ENCODE data around the gene CAD. TPM values are rescaled to one million over a fixed set of nuclear protein-coding genes. Genes with fewer than 3 reads are reported as not detected.

The CAD gene
- total and polyA plus RNA-seq, 10 of the 15 experiments (the other 5 are each of a cell fraction or from before 2014, with no cell fraction given), result 7.6 to 119 (median 50.7) TPM

- intact Hi-C loops (cut with micrococcal nuclease; ENCODE audit: unreplicated experiment), result loop anchor here (5.0 kb wide), 1 partner anchor 50 kb away; the partner anchor contains the start of gene PREB
- CTCF ChIA-PET, result interaction anchor here (0.6 to 1.0 kb wide), 2 partner anchors 13 to 435 kb away, joined by 3 to 6 read pairs; no protein-coding TSS in a partner anchor
- FAIRE-seq, result no peak
These were observed 34.8 kb upstream of the CAD start for GRCh38 chr2:27182346-27182745.

GRCh38 chr2:27184115-27184514 is 33.1 kb upstream of the CAD start:
- H3K9me3 ChIP-seq (replicated peaks; ENCODE audit: control insufficient read depth, insufficient read depth, low read length), result no peaks in the 10 kb centered on the region
- CTCF ChIA-PET, result interaction anchor here (0.9 to 1.7 kb wide), 2 partner anchors 16 to 32 kb away, joined by 3 read pairs; no protein-coding TSS in a partner anchor
- H3K4me2 ChIP-seq (ENCODE audit: control insufficient read depth, insufficient read depth), result no peak overlapping the region
- no peak overlapping the region for H3K9ac ChIP-seq (ENCODE audit: control insufficient read depth, insufficient read depth, low read length)
- intact Hi-C loops (cut with micrococcal nuclease; ENCODE audit: unreplicated experiment) (loop anchor here (5.0 kb wide), 1 partner anchor 52 kb away; the partner anchor contains the start of gene PREB), in situ Hi-C loops (cut with MboI) (no loop called here)
- H3K4me1 ChIP-seq (ENCODE audit: control insufficient read depth, insufficient read depth, low read length), result peaks cover 4% of the 10 kb centered on the region; the same call in 1 of the 2 replicates
- ATAC-seq, result no peak
- H3K27ac ChIP-seq (ENCODE audit: control insufficient read depth, insufficient read depth), result no peak overlapping the region
- FAIRE-seq, result no peak
- SMC1A ChIA-PET (ENCODE audit: uncharacterized antibody, unreplicated experiment), result interaction anchor here (1.2 kb wide), 1 partner anchor 8 kb away, joined by 3 read pairs; no protein-coding TSS in a partner anchor
- 36% methylated on average over 4 of the region's 4 CpGs for WGBS (ENCODE audit: insufficient coverage, insufficient replicate concordance, low lambda C conversion rate, missing lambda C conversion rate)
- no peak overlapping the region for H2AFZ ChIP-seq (ENCODE audit: control insufficient read depth, low read depth, low read length)
- H3K79me2 ChIP-seq (ENCODE audit: control insufficient read depth, insufficient read depth, low read length), result no peaks in the 10 kb centered on the region
- H3K4me3 ChIP-seq, result no peak overlapping the region
- TF ChIP-seq, protein P1, sequence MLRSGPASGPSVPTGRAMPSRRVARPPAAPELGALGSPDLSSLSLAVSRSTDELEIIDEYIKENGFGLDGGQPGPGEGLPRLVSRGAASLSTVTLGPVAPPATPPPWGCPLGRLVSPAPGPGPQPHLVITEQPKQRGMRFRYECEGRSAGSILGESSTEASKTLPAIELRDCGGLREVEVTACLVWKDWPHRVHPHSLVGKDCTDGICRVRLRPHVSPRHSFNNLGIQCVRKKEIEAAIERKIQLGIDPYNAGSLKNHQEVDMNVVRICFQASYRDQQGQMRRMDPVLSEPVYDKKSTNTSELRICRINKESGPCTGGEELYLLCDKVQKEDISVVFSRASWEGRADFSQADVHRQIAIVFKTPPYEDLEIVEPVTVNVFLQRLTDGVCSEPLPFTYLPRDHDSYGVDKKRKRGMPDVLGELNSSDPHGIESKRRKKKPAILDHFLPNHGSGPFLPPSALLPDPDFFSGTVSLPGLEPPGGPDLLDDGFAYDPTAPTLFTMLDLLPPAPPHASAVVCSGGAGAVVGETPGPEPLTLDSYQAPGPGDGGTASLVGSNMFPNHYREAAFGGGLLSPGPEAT (IDR thresholded peaks at IDR 0.05; ENCODE audit: low read depth), result no peak
- TF ChIP-seq RELA (IDR thresholded peaks at IDR 0.05; ENCODE audit: borderline replicate concordance, partially characterized antibody), result no peak
- TF ChIP-seq RFX5 (IDR thresholded peaks at IDR 0.05; ENCODE audit: low read depth, low read length), result no peak
- TF ChIP-seq BHLHE40 (IDR thresholded peaks at IDR 0.05; ENCODE audit: borderline replicate concordance in 1 of 2, low read depth in 2 of 2, low read length in 1 of 2), result no peak
- TF ChIP-seq NR2F1 (conservative IDR thresholded peaks at IDR 0.05), result no peak
- POLR2A ChIA-PET, result no interaction called here
- H4K20me1 ChIP-seq (ENCODE audit: control insufficient read depth, insufficient read depth), result no peaks in the 10 kb centered on the region
- BruUV-seq (replicated peaks), result no TSS peak
- no peaks in the 10 kb centered on the region for H3K27me3 ChIP-seq (replicated peaks in 1 of 2; ENCODE audit: control insufficient read depth in 2 of 2, insufficient read depth in 2 of 2, low read length in 1 of 2)
- RAD21 ChIA-PET (ENCODE audit: unreplicated experiment), result interaction anchor here (1.4 kb wide), 1 partner anchor 223 kb away, joined by 3 read pairs; no protein-coding TSS in a partner anchor
- H3K36me3 ChIP-seq (ENCODE audit: control insufficient read depth in 2 of 2, insufficient read depth in 2 of 2, low read length in 1 of 2), result no peaks in the 10 kb centered on the region
- no peak for DNase-seq (ENCODE audit: low read depth, low spot score)

More at GRCh38 chr2:27182346-27182745, 34.8 kb upstream of the CAD start:
- ChIA-PET POLR2A (interaction anchor here (0.6 kb wide), 1 partner anchor 398 kb away, joined by 3 read pairs; no protein-coding TSS in a partner anchor), RAD21 (ENCODE audit: unreplicated experiment) (interaction anchor here (0.6 kb wide), 1 partner anchor 23 kb away, joined by 4 read pairs; no protein-coding TSS in a partner anchor), SMC1A (ENCODE audit: uncharacterized antibody, unreplicated experiment) (interaction anchor here (0.6 to 1.1 kb wide), 2 partner anchors 149 to 429 kb away, joined by 3 read pairs; no protein-coding TSS in a partner anchor)
- H2AFZ ChIP-seq (ENCODE audit: control insufficient read depth, low read depth, low read length), result no peak overlapping the region
- H3K9ac ChIP-seq (ENCODE audit: control insufficient read depth, insufficient read depth, low read length), result no peak overlapping the region
- ATAC-seq, result no peak
- no peak for TF ChIP-seq YBX1 (IDR thresholded peaks at IDR 0.05)
- DNase-seq (ENCODE audit: low read depth, low spot score), result no peak
- H3K36me3 ChIP-seq (ENCODE audit: control insufficient read depth in 2 of 2, insufficient read depth in 2 of 2, low read length in 1 of 2), result no peaks in the 10 kb centered on the region
- in situ Hi-C loops (cut with MboI), result no loop called here
- H3K9me3 ChIP-seq (replicated peaks; ENCODE audit: control insufficient read depth, insufficient read depth, low read length), result no peaks in the 10 kb centered on the region
- WGBS (ENCODE audit: insufficient coverage, insufficient replicate concordance, low lambda C conversion rate, missing lambda C conversion rate), result 36% methylated on average over 4 of the region's 4 CpGs
- no peaks in the 10 kb centered on the region for H4K20me1 ChIP-seq (ENCODE audit: control insufficient read depth, insufficient read depth)
- H3K4me1 ChIP-seq (ENCODE audit: control insufficient read depth, insufficient read depth, low read length), result peaks cover 6% of the 10 kb centered on the region; the same call in 1 of the 2 replicates
- H3K79me2 ChIP-seq (ENCODE audit: control insufficient read depth, insufficient read depth, low read length), result no peaks in the 10 kb centered on the region
- H3K4me2 ChIP-seq (ENCODE audit: control insufficient read depth, insufficient read depth), result no peak overlapping the region
- H3K4me3 ChIP-seq, result no peak overlapping the region
- H3K27me3 ChIP-seq (replicated peaks in 1 of 2; ENCODE audit: control insufficient read depth in 2 of 2, insufficient read depth in 2 of 2, low read length in 1 of 2), result no peaks in the 10 kb centered on the region; a peak in 1 of 4 replicates
- H3K27ac ChIP-seq (ENCODE audit: control insufficient read depth, insufficient read depth), result no peak overlapping the region
- BruUV-seq (replicated peaks), result no TSS peak

Measured in GM12878 (cell line).